ENCODE results near the gene PEX1. TPM values are rescaled to one million over a fixed set of nuclear protein-coding genes. Genes with fewer than 3 reads are reported as not detected.

The PEX1 gene
- total and polyA plus RNA-seq, 2 of the 13 experiments (the other 11 are each of a cell fraction or from before 2014, with no cell fraction given): 16.6 to 22.4 TPM

GRCh38 chr7:92517631-92518030, 10.7 kb downstream of the PEX1 start:
- H2AFZ ChIP-seq (ENCODE audit: low read length): no peak overlapping the region
- H3K27me3 ChIP-seq (ENCODE audit: control insufficient read depth in 1 of 2, insufficient read depth in 2 of 2, low read length in 2 of 2): no peaks in the 10 kb centered on the region
- no peak overlapping the region for H3K4me2 ChIP-seq (ENCODE audit: low read depth, low read length)
- no peak overlapping the region for H3K9ac ChIP-seq (ENCODE audit: insufficient read depth, low read depth, low read length)
- no peaks in the 10 kb centered on the region for H3K4me1 ChIP-seq (ENCODE audit: insufficient read depth, low read length)
- no peak for FAIRE-seq
- ChIA-PET POLR2A (interaction anchor here (0.7 kb wide), 1 partner anchor 11 kb away, joined by 4 read pairs; the partner anchor contains the start of genes PEX1 and RBM48), CTCF (ENCODE audit: low intra/inter-chr PET ratio, low total read pairs) (no interaction called here)
- no peak overlapping the region for H3K4me3 ChIP-seq (replicated peaks in 1 of 3; ENCODE audit: insufficient read depth in 1 of 3, low read depth in 2 of 3, low read length in 3 of 3)
- ATAC-seq: no peak
- peaks cover 0 to 22% of the 10 kb centered on the region in 2 experiments; a peak in 3 of 5 replicates for H3K36me3 ChIP-seq (replicated peaks in 1 of 2; ENCODE audit: control insufficient read depth in 1 of 2, insufficient read depth in 2 of 2, low read length in 2 of 2)
- no peaks in the 10 kb centered on the region for H3K9me3 ChIP-seq (ENCODE audit: low read length)
- intact Hi-C loops (cut with micrococcal nuclease; ENCODE audit: unreplicated experiment) (no loop called here), in situ Hi-C loops (cut with HindIII; ENCODE audit: extremely low pct_ligation_motif_present, low pct_unique_long_range_greater_than_20kb) (no loop called here)
- no peak overlapping the region for H3K27ac ChIP-seq (ENCODE audit: extremely low read length, insufficient read depth, low read length)
- TF ChIP-seq ZBTB43 (CRISPR knock-in tag; conservative IDR thresholded peaks at IDR 0.05): no peak
- no peak for TF ChIP-seq ZNF83 (CRISPR knock-in tag; IDR thresholded peaks at IDR 0.05; ENCODE audit: borderline replicate concordance)
- TF ChIP-seq, protein P1, sequence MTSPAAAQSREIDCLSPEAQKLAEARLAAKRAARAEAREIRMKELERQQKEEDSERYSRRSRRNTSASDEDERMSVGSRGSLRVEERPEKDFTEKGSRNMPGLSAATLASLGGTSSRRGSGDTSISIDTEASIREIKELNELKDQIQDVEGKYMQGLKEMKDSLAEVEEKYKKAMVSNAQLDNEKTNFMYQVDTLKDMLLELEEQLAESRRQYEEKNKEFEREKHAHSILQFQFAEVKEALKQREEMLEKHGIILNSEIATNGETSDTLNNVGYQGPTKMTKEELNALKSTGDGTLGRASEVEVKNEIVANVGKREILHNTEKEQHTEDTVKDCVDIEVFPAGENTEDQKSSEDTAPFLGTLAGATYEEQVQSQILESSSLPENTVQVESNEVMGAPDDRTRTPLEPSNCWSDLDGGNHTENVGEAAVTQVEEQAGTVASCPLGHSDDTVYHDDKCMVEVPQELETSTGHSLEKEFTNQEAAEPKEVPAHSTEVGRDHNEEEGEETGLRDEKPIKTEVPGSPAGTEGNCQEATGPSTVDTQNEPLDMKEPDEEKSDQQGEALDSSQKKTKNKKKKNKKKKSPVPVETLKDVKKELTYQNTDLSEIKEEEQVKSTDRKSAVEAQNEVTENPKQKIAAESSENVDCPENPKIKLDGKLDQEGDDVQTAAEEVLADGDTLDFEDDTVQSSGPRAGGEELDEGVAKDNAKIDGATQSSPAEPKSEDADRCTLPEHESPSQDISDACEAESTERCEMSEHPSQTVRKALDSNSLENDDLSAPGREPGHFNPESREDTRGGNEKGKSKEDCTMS (CRISPR knock-in tag; conservative IDR thresholded peaks at IDR 0.05): no peak
- no peak for TF ChIP-seq MEF2D (CRISPR knock-in tag; IDR thresholded peaks at IDR 0.05)
- TF ChIP-seq, protein P2, sequence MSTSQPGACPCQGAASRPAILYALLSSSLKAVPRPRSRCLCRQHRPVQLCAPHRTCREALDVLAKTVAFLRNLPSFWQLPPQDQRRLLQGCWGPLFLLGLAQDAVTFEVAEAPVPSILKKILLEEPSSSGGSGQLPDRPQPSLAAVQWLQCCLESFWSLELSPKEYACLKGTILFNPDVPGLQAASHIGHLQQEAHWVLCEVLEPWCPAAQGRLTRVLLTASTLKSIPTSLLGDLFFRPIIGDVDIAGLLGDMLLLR (CRISPR knock-in tag; IDR thresholded peaks at IDR 0.05): no peak
- no peak for TF ChIP-seq BCL6 (CRISPR knock-in tag; IDR thresholded peaks at IDR 0.05)
- no peak for TF ChIP-seq ARNTL (CRISPR knock-in tag; IDR thresholded peaks at IDR 0.05)
- TF ChIP-seq ZNF101 (CRISPR knock-in tag; IDR thresholded peaks at IDR 0.05; ENCODE audit: borderline replicate concordance, low read depth): no peak
- TF ChIP-seq HNRNPL (IDR thresholded peaks at IDR 0.05; ENCODE audit: low read depth, low read length): no peak
- TF ChIP-seq, protein P3, sequence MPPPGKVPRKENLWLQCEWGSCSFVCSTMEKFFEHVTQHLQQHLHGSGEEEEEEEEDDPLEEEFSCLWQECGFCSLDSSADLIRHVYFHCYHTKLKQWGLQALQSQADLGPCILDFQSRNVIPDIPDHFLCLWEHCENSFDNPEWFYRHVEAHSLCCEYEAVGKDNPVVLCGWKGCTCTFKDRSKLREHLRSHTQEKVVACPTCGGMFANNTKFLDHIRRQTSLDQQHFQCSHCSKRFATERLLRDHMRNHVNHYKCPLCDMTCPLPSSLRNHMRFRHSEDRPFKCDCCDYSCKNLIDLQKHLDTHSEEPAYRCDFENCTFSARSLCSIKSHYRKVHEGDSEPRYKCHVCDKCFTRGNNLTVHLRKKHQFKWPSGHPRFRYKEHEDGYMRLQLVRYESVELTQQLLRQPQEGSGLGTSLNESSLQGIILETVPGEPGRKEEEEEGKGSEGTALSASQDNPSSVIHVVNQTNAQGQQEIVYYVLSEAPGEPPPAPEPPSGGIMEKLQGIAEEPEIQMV (CRISPR knock-in tag; IDR thresholded peaks at IDR 0.05; ENCODE audit: low read depth): no peak
- DNase-seq (ENCODE audit: low spot score): no peak
- TSS peak; percentile 43 for BruUV-seq (replicated peaks)
- WGBS (ENCODE audit: low lambda C conversion rate): 95% methylated on average over 3 of the region's 3 CpGs
- H4K20me1 ChIP-seq (ENCODE audit: insufficient read depth, low read length): no peaks in the 10 kb centered on the region
- H3K79me2 ChIP-seq (ENCODE audit: insufficient read depth, low read length): peaks cover under 1% of the 10 kb centered on the region
